ENCODE data around the gene ZZZ3.

Gene ZZZ3

DNA sequence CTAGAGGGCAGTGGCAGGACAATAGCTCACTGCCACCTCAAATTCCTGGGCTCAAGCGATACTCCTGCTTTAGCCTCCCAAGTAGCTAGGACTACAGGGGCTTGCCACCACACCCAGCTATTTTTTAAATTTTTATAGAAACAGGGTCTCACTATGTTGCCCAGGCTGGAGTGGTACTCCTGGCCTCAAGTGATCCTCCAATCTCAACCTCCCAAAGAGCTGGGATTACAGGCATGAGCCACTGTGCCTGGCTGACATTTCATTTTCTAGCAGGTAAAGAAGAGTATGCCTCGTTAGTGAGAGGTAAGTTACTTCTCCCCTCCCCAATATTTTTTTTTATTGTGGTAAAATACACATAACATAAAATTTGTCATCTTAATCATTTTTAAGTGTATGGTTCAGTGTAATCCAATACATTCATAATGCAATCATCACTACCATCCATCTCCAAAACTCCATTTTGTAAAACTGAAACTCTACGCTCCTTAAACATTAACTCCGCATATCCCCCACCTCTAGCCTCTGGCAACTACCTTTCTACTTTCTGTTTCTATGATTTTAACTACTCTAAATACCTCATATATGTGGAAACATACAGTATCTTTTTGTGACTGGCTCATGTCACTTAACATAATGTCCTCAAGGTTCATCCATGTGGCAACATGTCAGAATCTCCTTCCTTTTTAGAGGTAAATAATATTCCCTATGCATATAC is 22.4 kb downstream of the ZZZ3 start:
- Histone ChIP-seq H3K4me2 (ENCODE audit: low read length) (no peak overlapping the region), H3K79me2 (ENCODE audit: low read length) (peaks cover 72% of the 10 kb centered on the region), H3K9ac (ENCODE audit: low read length) (no peak overlapping the region), H3K4me3 (ENCODE audit: low read length) (no peak overlapping the region), H3K9me3 (ENCODE audit: insufficient read depth, low read length) (no peaks in the 10 kb centered on the region), H3K36me3 (replicated peaks; ENCODE audit: low read depth, low read length) (no peaks in the 10 kb centered on the region), H3K27me3 (ENCODE audit: low read depth, low read length) (no peaks in the 10 kb centered on the region), H3K27ac (ENCODE audit: low read length) (no peak overlapping the region), H2AFZ (ENCODE audit: low read depth, low read length) (no peak overlapping the region), H3K4me1 (ENCODE audit: low read length) (no peaks in the 10 kb centered on the region), H4K20me1 (ENCODE audit: insufficient read depth, low read length) (peaks cover 5% of the 10 kb centered on the region; the same call in 1 of the 2 replicates)
- TF ChIP-seq, protein P1, sequence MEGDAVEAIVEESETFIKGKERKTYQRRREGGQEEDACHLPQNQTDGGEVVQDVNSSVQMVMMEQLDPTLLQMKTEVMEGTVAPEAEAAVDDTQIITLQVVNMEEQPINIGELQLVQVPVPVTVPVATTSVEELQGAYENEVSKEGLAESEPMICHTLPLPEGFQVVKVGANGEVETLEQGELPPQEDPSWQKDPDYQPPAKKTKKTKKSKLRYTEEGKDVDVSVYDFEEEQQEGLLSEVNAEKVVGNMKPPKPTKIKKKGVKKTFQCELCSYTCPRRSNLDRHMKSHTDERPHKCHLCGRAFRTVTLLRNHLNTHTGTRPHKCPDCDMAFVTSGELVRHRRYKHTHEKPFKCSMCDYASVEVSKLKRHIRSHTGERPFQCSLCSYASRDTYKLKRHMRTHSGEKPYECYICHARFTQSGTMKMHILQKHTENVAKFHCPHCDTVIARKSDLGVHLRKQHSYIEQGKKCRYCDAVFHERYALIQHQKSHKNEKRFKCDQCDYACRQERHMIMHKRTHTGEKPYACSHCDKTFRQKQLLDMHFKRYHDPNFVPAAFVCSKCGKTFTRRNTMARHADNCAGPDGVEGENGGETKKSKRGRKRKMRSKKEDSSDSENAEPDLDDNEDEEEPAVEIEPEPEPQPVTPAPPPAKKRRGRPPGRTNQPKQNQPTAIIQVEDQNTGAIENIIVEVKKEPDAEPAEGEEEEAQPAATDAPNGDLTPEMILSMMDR (IDR thresholded peaks at IDR 0.05; ENCODE audit: low read depth, low read length): no peak
- TF ChIP-seq EZH2phosphoT487 (IDR thresholded peaks at IDR 0.05; ENCODE audit: low read depth): no peak

GRCh38 chr1:77658271-77658670 is 24.2 kb downstream of the ZZZ3 start:
- no peak overlapping the region for H3K4me2 ChIP-seq (ENCODE audit: low read length)
- H3K79me2 ChIP-seq (ENCODE audit: low read length): peaks cover 61% of the 10 kb centered on the region
- H4K20me1 ChIP-seq (ENCODE audit: insufficient read depth, low read length): 0 out of 2 replicates have a peak, but pooled peaks cover 3% of the 10 kb centered on the region
- no peaks in the 10 kb centered on the region for H3K9me3 ChIP-seq (ENCODE audit: insufficient read depth, low read length)
- no peak for TF ChIP-seq EZH2phosphoT487 (IDR thresholded peaks at IDR 0.05; ENCODE audit: low read depth)
- TF ChIP-seq, protein P1 (IDR thresholded peaks at IDR 0.05; ENCODE audit: low read depth, low read length): no peak
- H3K9ac ChIP-seq (ENCODE audit: low read length): no peak overlapping the region
- H3K27ac ChIP-seq (ENCODE audit: low read length): no peak overlapping the region
- no peaks in the 10 kb centered on the region for H3K36me3 ChIP-seq (replicated peaks; ENCODE audit: low read depth, low read length)
- H2AFZ ChIP-seq (ENCODE audit: low read depth, low read length): no peak overlapping the region
- H3K4me3 ChIP-seq (ENCODE audit: low read length): no peak overlapping the region
- no peaks in the 10 kb centered on the region for H3K27me3 ChIP-seq (ENCODE audit: low read depth, low read length)
- H3K4me1 ChIP-seq (ENCODE audit: low read length): no peaks in the 10 kb centered on the region

- H3K9ac ChIP-seq (ENCODE audit: low read length): no peak overlapping the region
- no peaks in the 10 kb centered on the region for H3K27me3 ChIP-seq (ENCODE audit: low read depth, low read length)
- H3K4me1 ChIP-seq (ENCODE audit: low read length): no peaks in the 10 kb centered on the region
- H3K36me3 ChIP-seq (replicated peaks; ENCODE audit: low read depth, low read length): peaks cover 4% of the 10 kb centered on the region
- H2AFZ ChIP-seq (ENCODE audit: low read depth, low read length): no peak overlapping the region
- 0 out of 2 replicates have a peak, but pooled peaks cover 3% of the 10 kb centered on the region for H4K20me1 ChIP-seq (ENCODE audit: insufficient read depth, low read length)
- H3K4me2 ChIP-seq (ENCODE audit: low read length): no peak overlapping the region
- TF ChIP-seq EZH2phosphoT487 (IDR thresholded peaks at IDR 0.05; ENCODE audit: low read depth): no peak
- TF ChIP-seq, protein P1 (IDR thresholded peaks at IDR 0.05; ENCODE audit: low read depth, low read length): no peak
- H3K27ac ChIP-seq (ENCODE audit: low read length): no peak overlapping the region
- H3K4me3 ChIP-seq (ENCODE audit: low read length): no peak overlapping the region
- peaks cover 59% of the 10 kb centered on the region for H3K79me2 ChIP-seq (ENCODE audit: low read length)
- no peaks in the 10 kb centered on the region for H3K9me3 ChIP-seq (ENCODE audit: insufficient read depth, low read length)
These were observed 27.0 kb downstream of the ZZZ3 start for GRCh38 chr1:77655431-77655974.

GRCh38 chr1:77652970-77653516 is 29.4 kb downstream of the ZZZ3 start:
- Histone ChIP-seq H3K4me1 (ENCODE audit: low read length) (no peaks in the 10 kb centered on the region), H3K36me3 (replicated peaks; ENCODE audit: low read depth, low read length) (peaks cover 12% of the 10 kb centered on the region), H4K20me1 (ENCODE audit: insufficient read depth, low read length) (0 out of 2 replicates have a peak, but pooled peaks cover 3% of the 10 kb centered on the region), H3K9ac (ENCODE audit: low read length) (no peak overlapping the region), H3K79me2 (ENCODE audit: low read length) (peaks cover 62% of the 10 kb centered on the region), H3K4me2 (ENCODE audit: low read length) (no peak overlapping the region), H3K9me3 (ENCODE audit: insufficient read depth, low read length) (no peaks in the 10 kb centered on the region), H3K4me3 (ENCODE audit: low read length) (no peak overlapping the region), H2AFZ (ENCODE audit: low read depth, low read length) (no peak overlapping the region), H3K27ac (ENCODE audit: low read length) (no peak overlapping the region), H3K27me3 (ENCODE audit: low read depth, low read length) (no peaks in the 10 kb centered on the region)
- TF ChIP-seq, protein P1 (IDR thresholded peaks at IDR 0.05; ENCODE audit: low read depth, low read length): no peak
- no peak for TF ChIP-seq EZH2phosphoT487 (IDR thresholded peaks at IDR 0.05; ENCODE audit: low read depth)
